K562 (cell line): Measurements from ENCODE around the gene PRM1. TPM values are rescaled to one million over a fixed set of nuclear protein-coding genes. Genes with fewer than 3 reads are reported as not detected.

Source experiments
- ATAC-seq: fragments of 200-7000 bp; cut with Tn5 transposase; 3 replicates; pipeline ENCODE4 v1.9.1; 2020; ENCODE audit warnings: moderate library complexity
- BruUV-seq: library from RNA; stranded (reverse); fragments of 400-500 nt; replicated peaks from 2 replicates; lab custom pipeline; 2021; lab: Mats Ljungman, UMichigan
- CTCF ChIA-PET: fragments of 300-600 bp; formaldehyde crosslinking; extraction: SDS; loops from one replicate; lab custom pipeline; 2021; ENCODE audit warnings: low intra/inter-chr PET ratio; lab: Yijun Ruan, JAX
- POLR2A ChIA-PET: fragments of 300-600, 350-650 bp; sonication (Branson Sonifier 250); formaldehyde crosslinking; extraction: SDS; loops from one replicate; lab custom pipeline; 2021; ENCODE audit warnings: antibody characterized with exemption, inconsistent platforms; lab: Yijun Ruan, JAX
- DNase-seq, 4 experiments: peaks; one replicate each; pipeline versions ENCODE4 v3.0.0 to v3.0.0-alpha.2; 2011 to 2018; ENCODE audit warnings: low spot score in 3 of 4, mixed read lengths in 3 of 4; ENCODE audit errors: extremely low read depth in 1 of 4
- FAIRE-seq: peaks from 2 replicates; lab custom pipeline; 2011; peaks lifted over from hg19 to GRCh38; lab: Jason Lieb, UNC
- H2AFZ ChIP-seq: 2 replicates; pipeline ENCODE4 v1.6.0; 2011; ENCODE audit warnings: low read depth, low read length, control low read depth, inconsistent platforms
- H3K27ac ChIP-seq: fragments of 200-600 bp; 3 replicates; pipeline ENCODE4 v1.8.0; 2011; ENCODE audit warnings: low read depth, mild to moderate bottlenecking, control low read depth, inconsistent platforms, low read length, moderate library complexity, mixed read lengths; ENCODE audit errors: extremely low read depth
- H3K27me3 ChIP-seq, 2 experiments: fragments of 300-600 bp in 1 of 2; 2 replicates in 1 of 2; 3 replicates in 1 of 2; pipeline versions ENCODE4 v1.6.0 to v1.8.0; 2011; ENCODE audit warnings: inconsistent platforms in 2 of 2, low read length in 2 of 2, mild to moderate bottlenecking in 1 of 2, mixed read lengths in 1 of 2, moderate library complexity in 1 of 2; ENCODE audit not compliant: control insufficient read depth in 2 of 2, insufficient read depth in 2 of 2
- H3K36me3 ChIP-seq: fragments of 300-600 bp; 3 replicates; pipeline ENCODE4 v1.8.0; 2011; ENCODE audit warnings: mild to moderate bottlenecking, low read length, inconsistent platforms; ENCODE audit not compliant: control insufficient read depth, insufficient read depth
- H3K4me1 ChIP-seq, 2 experiments: fragments of 200-600 bp in 1 of 2; replicated peaks in 1 of 2; 2 replicates in 1 of 2; 3 replicates in 1 of 2; pipeline versions ENCODE4 v1.5.1 to v1.8.0; 2011; ENCODE audit warnings: inconsistent platforms in 2 of 2, low read length in 2 of 2, mild to moderate bottlenecking in 1 of 2, mixed read lengths in 1 of 2, moderate library complexity in 1 of 2; ENCODE audit not compliant: control insufficient read depth in 2 of 2, insufficient read depth in 2 of 2
- H3K4me2 ChIP-seq: 2 replicates; pipeline ENCODE4 v1.6.1; 2011; ENCODE audit warnings: low read length, control low read depth, inconsistent platforms, mixed read lengths; ENCODE audit not compliant: insufficient read depth
- H3K4me3 ChIP-seq: fragments of 200-600 bp; sonication (generic), shearing (Covaris generic); 2 replicates; pipeline ENCODE4 v1.5.1; 2016; ENCODE audit warnings: control low read depth, inconsistent platforms
- H3K79me2 ChIP-seq: fragments of 200-600 bp; 3 replicates; pipeline ENCODE4 v1.8.0; 2011; ENCODE audit warnings: low read length, inconsistent platforms; ENCODE audit not compliant: control insufficient read depth, insufficient read depth
- H3K9ac ChIP-seq, 2 experiments: 2 replicates each; pipeline versions ENCODE4 v1.6.0 to v1.6.1; 2011; ENCODE audit warnings: low read depth in 2 of 2, low read length in 2 of 2, control low read depth in 1 of 2, inconsistent platforms in 1 of 2, mild to moderate bottlenecking in 1 of 2, mixed read lengths in 1 of 2; ENCODE audit not compliant: insufficient read depth in 1 of 2
- H3K9me1 ChIP-seq: one replicate; pipeline ENCODE4 v1.6.0; 2011; ENCODE audit warnings: inconsistent platforms, mild to moderate bottlenecking, low read length, moderate library complexity; ENCODE audit not compliant: control insufficient read depth, insufficient read depth
- H3K9me3 ChIP-seq: replicated peaks from 2 replicates; pipeline ENCODE4 v1.5.1; 2011; ENCODE audit warnings: low read depth, low read length, inconsistent platforms; ENCODE audit not compliant: control insufficient read depth, insufficient read depth
- H4K20me1 ChIP-seq: replicated peaks from 2 replicates; pipeline ENCODE4 v1.6.1; 2011; ENCODE audit warnings: low read length, inconsistent platforms, mixed read lengths; ENCODE audit not compliant: control insufficient read depth, insufficient read depth
- ADNP ChIP-seq: fragments of 200-800 bp; sonication (Bioruptor generic); IDR thresholded peaks from 2 replicates; pipeline ENCODE4 v1.6.1; 2016; ENCODE audit warnings: missing genetic modification characterization, missing compliant biosample characterization
- ARID4B ChIP-seq: sonication (generic); formaldehyde crosslinking; IDR thresholded peaks from 2 replicates; pipeline ENCODE4 v1.8.0; 2022; ENCODE audit warnings: mild to moderate bottlenecking, missing genetic modification reagents
- CC2D1A ChIP-seq: fragments of 450-650 bp; IDR thresholded peaks from 2 replicates; pipeline ENCODE4 v1.6.1; 2017; ENCODE audit warnings: mild to moderate bottlenecking
- CHD4 ChIP-seq: fragments of 200-600 bp; sonication (generic); IDR thresholded peaks from 3 replicates; pipeline ENCODE4 v1.6.1; 2012; ENCODE audit warnings: low read depth, mild to moderate bottlenecking, mixed read lengths, low read length, inconsistent platforms; ENCODE audit not compliant: insufficient read depth, insufficient replicate concordance, poor library complexity, severe bottlenecking
- E2F6 ChIP-seq, 2 experiments: IDR thresholded peaks; 2 replicates each; pipeline ENCODE4 v1.6.1; 2011; ENCODE audit warnings: borderline replicate concordance in 1 of 2, control low read depth in 1 of 2, low read depth in 1 of 2, low read length in 1 of 2, mild to moderate bottlenecking in 1 of 2, mixed read lengths in 1 of 2, moderate library complexity in 1 of 2; ENCODE audit not compliant: insufficient read depth in 1 of 2, insufficient read length in 1 of 2, poor library complexity in 1 of 2, severe bottlenecking in 1 of 2; ENCODE audit errors: extremely low read depth in 1 of 2
- ELF2 ChIP-seq: fragments of 250-450 bp; sonication (Bioruptor Pico); IDR thresholded peaks from 2 replicates; pipeline ENCODE4 v1.5.0; 2021; ENCODE audit warnings: mild to moderate bottlenecking
- GATAD2A ChIP-seq: fragments of 450-650 bp; IDR thresholded peaks from 2 replicates; pipeline ENCODE4 v1.6.1; 2017
- GTF2F1 ChIP-seq: IDR thresholded peaks from 2 replicates; pipeline ENCODE4 v1.6.1; 2011; ENCODE audit warnings: low read depth, low read length, improper control_type of control experiment
- L3MBTL2 ChIP-seq: fragments of 450-650 bp; IDR thresholded peaks from 2 replicates; pipeline ENCODE4 v1.6.1; 2016; ENCODE audit warnings: mild to moderate bottlenecking, moderate library complexity
- PML ChIP-seq: IDR thresholded peaks from 2 replicates; pipeline ENCODE4 v1.6.1; 2012; ENCODE audit warnings: low read length, inconsistent platforms
- STAG1 ChIP-seq: sonication (generic); formaldehyde crosslinking; IDR thresholded peaks from 2 replicates; pipeline ENCODE4 v1.5.0; 2020; ENCODE audit warnings: missing genetic modification reagents, borderline replicate concordance
- TRIM24 ChIP-seq, 2 experiments: fragments of 450-650 bp; IDR thresholded peaks; 2 replicates each; pipeline ENCODE4 v1.6.1; 2016
- ZKSCAN1 ChIP-seq: fragments of 150-350 bp; IDR thresholded peaks from 2 replicates; pipeline ENCODE4 v1.6.1; 2016; ENCODE audit warnings: low read depth, low read length
- ZNF175 ChIP-seq: fragments of 200-800 bp; sonication (Bioruptor generic); IDR thresholded peaks from 2 replicates; pipeline ENCODE4 v1.6.1; 2016; ENCODE audit warnings: low read depth, mild to moderate bottlenecking, missing genetic modification characterization, missing compliant biosample characterization
- ZNF274 ChIP-seq: IDR thresholded peaks from 2 replicates; pipeline ENCODE4 v1.6.1; 2011; ENCODE audit warnings: low read depth, mild to moderate bottlenecking, low read length, moderate library complexity, borderline replicate concordance
- ZNF57 ChIP-seq: fragments of 450-650 bp; formaldehyde crosslinking; IDR thresholded peaks from 2 replicates; pipeline ENCODE4 v1.4.0; 2020; ENCODE audit warnings: mild to moderate bottlenecking, moderate library complexity
- WGBS: fragments of 100-300 bp; shearing (Covaris generic); methylation state at CpG from one replicate; pipeline ENCODE4 v1.1.6; 2016; ENCODE audit warnings: low coverage, mixed read lengths; ENCODE audit not compliant: insufficient coverage; ENCODE audit errors: missing lambda C conversion rate; 5-methylcytosine and 5-hydroxymethylcytosine counted together
- in situ Hi-C: fragments of 300-500 bp; cut with MboI; formaldehyde crosslinking; loops from 4 replicates; pipeline ENCODE4 v1.15.0; 2018; ENCODE audit warnings: inconsistent platforms, mixed read lengths
- intact Hi-C: fragments of 100-400 bp; cut with micrococcal nuclease; formaldehyde crosslinking; loops from 2 replicates; pipeline ENCODE4 v1.14.2; 2022
- polyA plus RNA-seq, 8 experiments: library from polyadenylated mRNA; depleted of rRNA in 4 of 8; stranded (reverse) in 5 of 8; unstranded in 3 of 8; fragments of >200 nt; fragmentation: Nextera tagmentation in 2 of 8; fragmentation: Illumina TruSeq in 1 of 8; extraction: Ambion mirVana in 2 of 8; extraction: Trizol in 1 of 8; gene quantifications; 2 replicates each; pipeline versions ENCODE4 v1.2.1 to v1.2.3, GENCODE V29; 2011 to 2014; ENCODE audit warnings: inconsistent platforms in 1 of 8, missing spikeins in 1 of 8
- total RNA-seq, 7 experiments: library from RNA; depleted of rRNA in 6 of 7; stranded (reverse); fragments of >200 nt in 6 of 7; fragmentation: Illumina TruSeq in 2 of 7; extraction: Trizol in 2 of 7; gene quantifications; 2 replicates each; pipeline versions ENCODE4 v1.2.1 to v1.2.3, GENCODE V29; 2011 to 2021; ENCODE audit warnings: low replicate concordance in 1 of 7

The PRM1 gene
- total and polyA plus RNA-seq, 9 of the 15 experiments (the other 6 are each of a cell fraction or from before 2014, with no cell fraction given) = not detected

- Histone ChIP-seq H3K9me3 (no peaks in the 10 kb centered on the region), H3K9me1 (no peaks in the 10 kb centered on the region), H3K9ac (peak overlapping the region; percentile 80 to 91; a peak in 2 of 4 replicates), H3K36me3 (peaks cover 18% of the 10 kb centered on the region; the same call in 1 of the 3 replicates), H3K4me1 (peaks cover 32 to 40% of the 10 kb centered on the region in 2 experiments; a peak in 4 of 5 replicates), H3K79me2 (peaks cover 33% of the 10 kb centered on the region), H3K4me2 (peak overlapping the region; percentile 77), H3K4me3 (peak overlapping the region; percentile 82), H2AFZ (0 out of 2 replicates have a peak overlapping the region, but pooled peaks have one; percentile 92), H4K20me1 (peaks cover 11% of the 10 kb centered on the region; the same call in 1 of the 2 replicates), H3K27ac (no peak overlapping the region; the same call in 2 of the 3 replicates), H3K27me3 (peaks cover 0 to 9% of the 10 kb centered on the region in 2 experiments; a peak in 1 of 5 replicates)
- BruUV-seq = no TSS peak
- in situ Hi-C loops = no loop called here
- FAIRE-seq (peak; percentile 87), DNase-seq (peak; percentile 64 to 85 (median 76)), ATAC-seq (peak; percentile 68)
- intact Hi-C loops = loop anchor here (1.0 to 10.0 kb wide), 4 partner anchors 53 to 285 kb away; no protein-coding TSS in a partner anchor
- CTCF ChIA-PET = interaction anchor here (2.0 to 5.2 kb wide), 2 partner anchors 99 to 286 kb away, joined by 6 to 58 read pairs; no protein-coding TSS in a partner anchor
- WGBS = 20% methylated on average over 21 of the region's 21 CpGs
- POLR2A ChIA-PET = interaction anchor here (0.7 to 1.8 kb wide), 6 partner anchors 8 to 144 kb away, joined by 3 to 6 read pairs (median 3); no protein-coding TSS in a partner anchor
- TF ChIP-seq CC2D1A = 0 out of 2 replicates have a peak, but pooled peaks have one; percentile 25
- no peak for TF ChIP-seq ELF2
- TF ChIP-seq GATAD2A = peak; percentile 66; the same call in 1 of the 2 replicates
- TF ChIP-seq ZNF274 = no peak
- no peak for TF ChIP-seq ADNP
- TF ChIP-seq ZNF175 (CRISPR knock-in tag) = no peak
- no peak for TF ChIP-seq CHD4
- TF ChIP-seq STAG1 (CRISPR knock-in tag) = peak; percentile 77; the same call in 1 of the 2 replicates
- no peak; the same call in 1 of the 2 replicates for TF ChIP-seq ARID4B (CRISPR knock-in tag)
- peak; percentile 60 for TF ChIP-seq L3MBTL2
- TF ChIP-seq ZKSCAN1 = peak; percentile 37; the same call in 1 of the 2 replicates
- TF ChIP-seq E2F6 (IDR thresholded peaks at IDR 0.05; ENCODE audit: borderline replicate concordance in 1 of 2, extremely low read depth in 1 of 2, insufficient read depth in 1 of 2, insufficient read length in 1 of 2, low read depth in 1 of 2, low read length in 1 of 2, poor library complexity in 1 of 2, severe bottlenecking in 1 of 2) = peak; percentile 50 to 79
- no peak for TF ChIP-seq TRIM24 (IDR thresholded peaks at IDR 0.05)
- TF ChIP-seq GTF2F1 = no peak
- TF ChIP-seq PML = no peak
- no peak for TF ChIP-seq ZNF57 (CRISPR knock-in tag)
These were observed 23.8 kb downstream of the PRM1 start for GRCh38 chr16:11257131-11257938.
